H54 (cell line): ENCODE data around the gene FRAS1.
"Not testable (repeated sequence)": the region's sequence is repeated elsewhere in the genome, so short reads cannot be mapped to it uniquely, and the experiment has no call there.

ENCODE experiments used
- DNase-seq: peaks from one replicate; pipeline ENCODE4 v3.0.0; 2011; ENCODE audit warnings: low spot score, mixed read lengths; ENCODE audit not compliant: insufficient read length
- FAIRE-seq: peaks from 3 replicates; lab custom pipeline; 2011; peaks lifted over from hg19 to GRCh38; lab: Jason Lieb, UNC
- POLR2A ChIP-seq: IDR thresholded peaks from 2 replicates; pipeline ENCODE4 v1.6.1; 2011; ENCODE audit warnings: low read depth, mild to moderate bottlenecking, low read length

Gene FRAS1

GRCh38 chr4:78217557-78217956 is 160.4 kb downstream of the FRAS1 start:
- no peak for TF ChIP-seq POLR2A
- DNase-seq, result no peak
- no peak for FAIRE-seq

GRCh38 chr4:78218260-78218659 is 161.1 kb downstream of the FRAS1 start:
- DNase-seq, result no peak
- no peak for FAIRE-seq
- no peak for TF ChIP-seq POLR2A

- DNase-seq, result no peak
- no peak for FAIRE-seq
- TF ChIP-seq POLR2A, result no peak
Observed at GRCh38 chr4:78219825-78220224, 162.7 kb downstream of the FRAS1 start.

GRCh38 chr4:78220283-78220682 is 163.2 kb downstream of the FRAS1 start:
- DNase-seq (no peak), FAIRE-seq (no peak)
- TF ChIP-seq POLR2A, result no peak

GRCh38 chr4:78222575-78223186 is 165.6 kb downstream of the FRAS1 start:
- TF ChIP-seq POLR2A, result no peak
- DNase-seq (no peak), FAIRE-seq (no peak)

- DNase-seq (no peak), FAIRE-seq (no peak)
- TF ChIP-seq POLR2A, result no peak
Observed at GRCh38 chr4:78225236-78225635, 168.1 kb downstream of the FRAS1 start.

- no peak for DNase-seq
- no peak for TF ChIP-seq POLR2A
- no peak for FAIRE-seq
Observed at GRCh38 chr4:78226279-78226678, 169.2 kb downstream of the FRAS1 start.

GRCh38 chr4:78227411-78228057 is 170.4 kb downstream of the FRAS1 start:
- no peak for FAIRE-seq
- DNase-seq, result no peak
- no peak for TF ChIP-seq POLR2A

GRCh38 chr4:78235800-78236199 is 178.7 kb downstream of the FRAS1 start:
- no peak for DNase-seq
- no peak for FAIRE-seq
- TF ChIP-seq POLR2A, result no peak

- TF ChIP-seq POLR2A, result no peak
- FAIRE-seq (no peak), DNase-seq (no peak)
Observed at GRCh38 chr4:78237360-78237759, 180.2 kb downstream of the FRAS1 start.

- FAIRE-seq, result no peak
- DNase-seq, result no peak
- TF ChIP-seq POLR2A, result no peak
Observed at GRCh38 chr4:78242071-78242470, 184.9 kb downstream of the FRAS1 start.

GRCh38 chr4:78244705-78245485 is 187.8 kb downstream of the FRAS1 start:
- FAIRE-seq (no peak), DNase-seq (no peak)
- no peak for TF ChIP-seq POLR2A

- no peak for TF ChIP-seq POLR2A
- DNase-seq (no peak), FAIRE-seq (no peak)
Observed at GRCh38 chr4:78247536-78248285, 190.6 kb downstream of the FRAS1 start.

GRCh38 chr4:78250500-78250899 is 193.4 kb downstream of the FRAS1 start:
- DNase-seq (no peak), FAIRE-seq (no peak)
- no peak for TF ChIP-seq POLR2A

- not testable (repeated sequence) for DNase-seq, FAIRE-seq
Observed at GRCh38 chr4:78252773-78253172, 195.7 kb downstream of the FRAS1 start.
